HS-5 (cell line): ENCODE results near the gene LDLRAD3.
"Not testable (repeated sequence)": the region's sequence is repeated elsewhere in the genome, so short reads cannot be mapped to it uniquely, and the experiment has no call there.

Experiments
- DNase-seq: peaks from one replicate; pipeline ENCODE4 v3.0.0-alpha.2; 2012; ENCODE audit warnings: low read depth

Gene LDLRAD3

GRCh38 chr11:35943713-35944502 lies at the start of gene LDLRAD3:
LDLRAD3 (plus strand) TSS chr11:35944062; CDS start chr11:35944099, 37 bp downstream.
- peak; percentile 29 for DNase-seq

GRCh38 chr11:35897019-35897418 lies 46.8 kb upstream of the LDLRAD3 start:
- no peak for DNase-seq

GRCh38 chr11:35902961-35903360 lies 40.9 kb upstream of the LDLRAD3 start:
- DNase-seq: no peak

- DNase-seq: no peak
Measured at GRCh38 chr11:35905646-35906276, 38.1 kb upstream of the LDLRAD3 start.

- DNase-seq: no peak
Measured at GRCh38 chr11:35906277-35906661, 37.6 kb upstream of the LDLRAD3 start.

GRCh38 chr11:35906681-35907080 lies 37.2 kb upstream of the LDLRAD3 start:
- DNase-seq: no peak

GRCh38 chr11:35907648-35908431 lies 36.0 kb upstream of the LDLRAD3 start:
- DNase-seq: no peak

- DNase-seq: not testable (repeated sequence)
Measured at GRCh38 chr11:35908432-35908771, 35.5 kb upstream of the LDLRAD3 start.

- DNase-seq: no peak
Measured at GRCh38 chr11:35909511-35910265, 34.2 kb upstream of the LDLRAD3 start.

GRCh38 chr11:35911013-35911412 lies 32.8 kb upstream of the LDLRAD3 start:
- DNase-seq: no peak

- no peak for DNase-seq
Measured at GRCh38 chr11:35911616-35912165, 32.2 kb upstream of the LDLRAD3 start.

GRCh38 chr11:35912436-35912835 lies 31.4 kb upstream of the LDLRAD3 start:
- not testable (repeated sequence) for DNase-seq

GRCh38 chr11:35912883-35913624 lies 30.8 kb upstream of the LDLRAD3 start:
- DNase-seq: no peak

GRCh38 chr11:35914816-35915215 lies 29.0 kb upstream of the LDLRAD3 start:
- DNase-seq: no peak

- DNase-seq: no peak
Measured at GRCh38 chr11:35916270-35916669, 27.6 kb upstream of the LDLRAD3 start.

GRCh38 chr11:35917676-35918075 lies 26.2 kb upstream of the LDLRAD3 start:
- no peak for DNase-seq

GRCh38 chr11:35918716-35919115 lies 25.1 kb upstream of the LDLRAD3 start:
- DNase-seq: no peak

- no peak for DNase-seq
Measured at GRCh38 chr11:35919244-35919643, 24.6 kb upstream of the LDLRAD3 start.

GRCh38 chr11:35923452-35923851 lies 20.4 kb upstream of the LDLRAD3 start:
- DNase-seq: no peak

- no peak for DNase-seq
Measured at GRCh38 chr11:35924811-35925210, 19.1 kb upstream of the LDLRAD3 start.

GRCh38 chr11:35927104-35927503 lies 16.8 kb upstream of the LDLRAD3 start:
- no peak for DNase-seq
